ENCODE data around the gene JAG1.
"Not testable (repeated sequence)": the region's sequence is repeated elsewhere in the genome, so short reads cannot be mapped to it uniquely, and the experiment has no call there.

JAG1 gene

DNA sequence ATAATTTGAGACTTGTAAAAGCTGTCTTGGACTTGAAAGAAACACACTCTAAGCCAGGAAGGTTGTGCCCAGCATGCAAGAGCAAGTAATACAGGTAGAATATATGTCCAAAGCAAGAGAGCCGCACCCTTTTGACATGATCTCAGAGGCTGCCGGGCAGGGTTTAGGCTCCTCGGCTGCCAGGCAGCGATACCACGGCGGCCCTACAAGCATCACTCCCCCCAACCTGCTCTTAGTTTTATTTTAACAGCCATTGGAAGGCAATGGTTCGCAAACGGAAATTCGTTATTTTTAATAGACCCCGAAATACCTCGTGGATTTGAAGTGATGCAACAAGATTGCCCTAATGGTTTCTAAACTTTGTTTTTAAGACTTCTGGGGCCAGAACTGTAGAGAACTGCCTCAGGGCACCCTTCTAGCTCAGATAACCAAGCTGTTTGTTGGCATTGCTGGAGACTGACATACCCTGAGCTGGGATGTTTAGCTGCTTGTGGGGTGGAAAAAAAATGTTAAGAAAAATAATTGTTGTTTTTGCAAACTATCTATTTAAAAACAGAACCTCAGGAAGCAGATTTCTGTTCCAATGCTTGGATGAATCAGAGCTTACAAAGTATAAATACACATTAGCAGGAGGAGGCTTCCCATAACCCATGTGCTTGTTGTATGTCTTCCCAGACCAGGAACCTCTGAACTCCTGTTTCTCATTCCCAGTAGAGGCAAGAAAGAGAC, 39.0 kb downstream of the JAG1 start:
- FAIRE-seq, result no peak

DNA sequence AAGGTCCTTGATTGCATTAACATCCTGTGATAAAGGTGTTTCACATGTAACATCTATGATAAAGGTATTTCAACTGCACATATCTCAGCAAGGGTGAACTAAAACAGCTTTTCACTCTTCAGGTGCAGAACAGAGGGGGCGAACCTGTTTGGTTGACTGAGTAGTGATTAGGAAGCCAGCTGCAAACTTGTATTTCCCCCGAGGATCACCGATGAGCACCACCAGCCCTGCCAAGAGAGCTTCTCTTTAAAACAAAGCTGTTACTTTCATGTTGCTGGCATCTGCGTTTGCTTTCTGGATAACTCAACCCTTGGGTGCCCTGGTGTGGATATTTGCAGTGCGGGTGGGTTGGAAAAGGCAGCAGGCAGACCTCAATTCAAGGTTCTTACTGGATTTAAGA, 39.6 kb downstream of the JAG1 start:
- no peak for FAIRE-seq

DNA sequence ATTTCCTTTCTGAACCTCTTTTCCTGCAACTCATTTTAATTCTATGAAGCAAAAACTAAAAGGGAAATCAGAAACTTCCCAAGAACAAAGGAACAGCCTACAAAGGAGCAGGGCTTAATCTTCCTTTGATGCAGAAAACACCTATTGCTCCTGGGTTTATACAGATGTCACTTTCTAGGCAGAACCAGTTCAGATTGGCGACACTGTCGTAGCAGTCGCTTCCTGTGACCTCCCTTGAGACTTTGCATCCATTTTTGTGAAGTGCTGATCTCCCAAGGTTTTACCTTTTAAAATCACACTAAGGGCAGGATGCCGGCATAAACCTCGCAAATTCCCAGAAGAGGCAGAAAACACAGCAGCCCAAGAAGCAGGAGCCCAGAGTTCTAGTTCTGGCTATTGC, 40.1 kb downstream of the JAG1 start:
- no peak for FAIRE-seq

DNA sequence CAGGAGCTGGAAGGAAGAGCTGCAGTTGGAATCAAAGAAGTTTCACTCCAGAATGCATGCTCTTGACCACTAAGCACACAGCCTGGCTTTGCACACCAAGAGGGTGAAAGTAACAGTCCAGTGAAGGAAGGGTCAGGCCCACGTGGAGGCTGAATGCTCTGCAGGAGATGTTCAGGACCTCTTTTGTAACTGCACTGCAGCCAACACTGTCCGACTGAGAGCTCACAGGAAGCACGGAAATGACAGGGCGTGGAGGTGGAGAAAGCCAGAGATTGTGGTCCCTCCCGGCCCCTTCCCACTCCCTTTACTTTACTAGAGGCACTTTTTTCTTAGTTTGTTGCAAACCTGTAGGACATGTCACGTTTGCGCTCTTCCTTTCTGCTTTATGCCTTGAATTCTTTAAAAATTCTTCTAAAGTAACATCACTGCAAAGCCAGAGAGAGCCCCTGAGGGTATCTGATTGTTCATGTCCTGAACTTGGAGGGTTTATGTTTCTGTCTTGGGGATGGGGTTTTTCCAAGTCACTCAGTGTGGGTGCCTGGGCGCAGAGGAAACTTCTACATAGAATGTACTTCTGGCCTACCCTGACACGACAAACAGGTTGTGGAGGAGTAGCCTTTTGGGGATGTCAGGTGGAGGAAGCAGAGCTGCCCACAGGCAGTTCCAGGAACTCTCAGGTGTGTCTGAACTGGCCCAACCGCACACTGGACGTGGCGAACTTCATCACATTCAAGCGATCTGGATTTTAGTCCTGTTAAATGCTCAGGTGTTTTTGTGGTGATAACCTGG, 40.9 kb downstream of the JAG1 start:
- FAIRE-seq, result no peak

DNA sequence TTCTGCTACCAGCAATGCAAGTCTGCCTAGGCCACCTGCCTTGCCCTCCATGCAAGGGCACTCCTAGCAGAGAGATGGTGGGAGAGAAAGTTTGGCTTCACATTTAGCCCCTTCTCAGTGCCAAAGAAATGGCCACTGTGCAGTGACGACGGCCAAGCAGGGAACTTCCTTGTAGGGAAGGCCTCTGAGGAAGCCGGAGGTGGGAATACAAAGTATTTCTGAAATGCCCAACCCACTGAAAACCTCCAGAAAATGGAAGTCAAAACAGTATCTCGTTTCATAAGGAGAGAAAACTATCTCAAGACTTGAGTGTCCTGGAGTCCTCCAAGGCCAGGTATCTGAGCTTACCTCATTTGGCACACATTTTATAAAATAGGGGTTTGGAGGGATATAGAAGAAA, 42.7 kb downstream of the JAG1 start:
- no peak for FAIRE-seq

DNA sequence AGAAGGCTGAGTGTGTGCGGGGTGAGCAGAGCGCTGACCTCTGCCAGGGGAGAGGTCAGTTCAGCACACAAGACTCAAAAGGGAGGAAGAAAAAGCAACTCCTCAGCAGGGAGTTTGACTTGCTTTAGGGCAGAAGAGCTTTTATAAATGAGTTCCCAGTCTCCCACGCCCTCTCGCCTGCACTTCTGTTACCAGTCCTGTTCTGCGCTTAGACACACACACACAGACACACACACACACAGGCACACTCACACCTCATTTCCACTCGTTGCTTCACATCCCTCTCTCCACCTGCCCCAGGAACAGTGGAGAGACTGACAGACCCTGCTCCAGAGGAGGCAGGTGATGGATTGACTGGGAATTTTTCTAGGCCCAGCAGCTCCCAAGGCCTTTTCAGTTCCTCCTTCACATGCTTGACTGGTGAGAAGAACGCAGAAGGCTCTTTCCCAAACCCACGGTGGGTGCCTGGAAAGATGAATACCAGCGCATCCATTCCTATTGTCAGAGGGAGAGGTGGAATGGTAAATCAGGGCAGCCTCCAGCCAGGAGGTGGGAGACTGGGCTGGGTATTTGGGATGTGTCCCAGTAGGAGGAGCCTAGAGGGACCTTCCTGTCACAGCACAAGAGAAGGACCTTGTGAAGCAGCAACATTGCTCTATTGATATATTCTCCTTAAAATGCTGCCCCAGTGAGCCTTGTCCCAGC, 43.7 kb downstream of the JAG1 start:
- FAIRE-seq, result no peak

DNA sequence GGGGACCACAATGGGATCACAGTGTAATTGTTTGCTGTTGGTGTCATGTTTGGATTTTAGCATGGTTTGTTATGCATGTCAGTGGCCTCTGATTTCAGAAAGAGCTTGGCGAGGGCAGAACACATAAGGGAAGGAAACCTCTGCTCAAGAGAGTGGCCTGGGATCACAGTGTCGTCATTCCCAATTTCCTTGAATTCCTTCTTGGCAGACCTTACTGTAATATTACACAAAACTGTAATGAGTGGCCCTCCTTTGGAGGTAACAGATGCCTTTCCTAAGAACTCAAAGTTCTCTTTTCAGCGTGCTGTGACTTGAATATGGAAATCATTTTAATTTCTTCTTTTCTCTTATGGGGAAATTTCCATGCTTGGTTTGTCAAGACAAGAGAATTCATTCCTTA, 46.9 kb downstream of the JAG1 start:
- no peak for FAIRE-seq

DNA sequence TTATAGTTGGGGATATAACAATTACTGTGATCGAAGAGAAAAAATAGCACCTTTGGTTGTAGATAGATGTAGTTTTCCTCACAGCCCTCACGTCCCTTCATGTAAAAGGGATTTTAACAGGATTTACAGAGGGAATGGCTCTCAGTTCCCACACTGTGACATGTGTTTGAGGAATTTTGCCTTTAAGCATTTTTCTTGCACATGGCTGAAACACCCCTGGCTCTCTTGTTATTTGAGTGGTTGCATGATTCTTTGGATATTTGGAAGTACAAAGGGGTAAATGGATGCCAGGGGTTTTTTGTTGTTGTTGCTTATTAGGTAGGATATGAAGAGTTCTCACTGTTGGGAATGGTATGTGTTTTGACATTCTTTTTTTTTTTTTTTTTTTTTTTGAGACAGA, 48.2 kb downstream of the JAG1 start:
- no peak for FAIRE-seq

DNA sequence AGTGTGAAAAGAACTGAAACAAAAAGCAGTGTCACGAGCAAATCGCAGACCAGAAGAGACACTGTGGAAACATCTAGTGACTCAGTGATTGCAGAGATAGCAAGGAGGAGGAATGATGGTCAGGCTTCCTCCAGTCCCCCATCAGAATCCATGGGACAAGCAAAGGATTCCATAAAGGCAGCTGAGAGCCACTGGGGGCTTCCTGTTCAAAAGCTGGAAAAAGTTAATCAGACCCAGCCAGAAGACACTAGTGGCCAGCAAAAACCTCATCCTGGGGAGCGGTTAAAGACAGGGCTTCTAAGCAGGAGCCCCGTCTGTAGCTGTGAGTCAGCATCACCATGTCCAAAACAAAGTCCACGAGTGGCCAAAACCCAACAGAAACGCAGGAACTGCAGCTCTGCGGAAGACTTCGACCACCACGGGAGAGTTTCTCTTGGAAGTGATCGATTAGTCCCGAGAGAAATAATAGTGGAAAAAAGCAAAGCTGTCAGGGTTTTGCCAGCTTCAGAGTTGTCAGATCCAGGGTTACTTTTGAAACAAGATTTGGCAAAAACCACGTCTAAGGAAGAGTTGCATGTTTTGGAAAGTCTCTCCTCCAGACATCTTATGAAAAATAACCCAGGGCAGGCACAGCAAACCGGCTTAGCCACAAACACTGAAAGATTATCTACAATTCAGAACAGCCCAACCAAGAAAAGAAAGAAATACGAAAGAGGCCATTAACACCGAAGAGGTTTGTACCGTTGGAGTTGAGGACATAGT, 51.0 kb downstream of the JAG1 start:
- FAIRE-seq, result no peak

DNA sequence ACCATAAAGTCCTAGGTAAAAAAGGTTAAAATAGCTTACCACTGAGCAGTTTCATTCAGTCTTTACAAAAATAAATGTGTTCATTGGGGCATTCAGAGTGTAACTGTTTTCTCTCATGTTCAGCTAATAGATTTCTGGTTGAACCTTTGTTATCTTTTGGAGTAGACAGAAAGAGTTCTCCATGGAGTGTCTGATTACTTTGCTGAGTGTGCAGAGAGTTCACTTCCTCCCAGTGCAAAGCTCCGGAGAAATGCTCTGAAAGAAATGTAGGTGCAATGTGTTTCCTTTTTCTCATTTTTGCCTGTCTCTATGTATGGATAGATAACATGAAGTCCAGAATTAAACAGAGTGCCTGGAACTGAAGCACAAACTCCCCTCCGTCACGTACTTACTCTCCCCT, 52.6 kb downstream of the JAG1 start:
- FAIRE-seq, result no peak

DNA sequence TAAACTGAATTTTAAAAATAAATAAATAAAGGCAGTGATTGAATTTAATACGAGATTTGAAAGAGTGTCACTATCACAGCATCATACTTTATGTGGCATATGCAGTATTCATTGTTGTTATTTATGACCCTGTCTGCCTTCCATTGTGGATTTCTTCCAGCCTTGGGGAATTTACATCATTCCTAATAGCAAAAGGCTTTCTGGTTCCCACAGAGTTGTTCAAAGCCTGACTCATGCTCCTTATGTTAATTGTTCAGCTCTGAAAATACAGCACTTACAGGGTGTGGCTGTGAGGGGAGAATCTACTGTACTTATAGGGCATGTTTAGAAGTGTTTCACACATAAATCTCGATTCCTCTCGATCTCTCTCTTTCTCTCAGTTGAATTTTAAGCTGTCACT, 54.4 kb downstream of the JAG1 start:
- no peak for FAIRE-seq

DNA sequence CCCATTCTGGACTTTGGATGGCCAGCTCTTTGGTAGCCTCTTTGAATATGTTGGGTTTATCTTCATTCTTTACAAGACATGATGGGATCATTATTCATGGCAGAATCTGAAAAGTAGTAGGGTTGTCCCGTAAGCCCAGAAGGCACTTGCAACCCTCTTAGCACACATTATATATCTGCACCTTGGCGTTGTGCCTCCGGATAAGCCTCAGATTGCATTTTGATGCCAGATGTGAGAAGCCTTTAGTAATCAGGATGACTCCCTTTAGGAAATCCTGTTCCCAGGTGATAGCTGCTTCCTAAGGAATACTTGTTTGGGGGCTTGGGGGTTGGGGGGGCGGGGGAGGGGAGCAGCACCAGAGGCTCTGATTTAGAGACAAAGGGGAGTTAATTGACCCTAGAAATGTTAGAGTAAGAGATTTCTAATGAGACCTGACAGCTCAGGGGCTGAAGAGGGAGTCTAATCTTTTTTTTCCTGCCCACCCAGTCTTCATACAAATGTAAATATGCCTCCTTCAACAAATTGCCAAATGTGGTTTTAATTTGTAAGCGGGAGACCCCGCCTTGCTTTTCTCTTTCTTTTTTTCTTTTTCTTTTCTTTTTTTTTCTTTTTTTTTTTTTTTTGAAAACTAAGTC, 55.1 kb downstream of the JAG1 start:
- FAIRE-seq, result no peak

DNA sequence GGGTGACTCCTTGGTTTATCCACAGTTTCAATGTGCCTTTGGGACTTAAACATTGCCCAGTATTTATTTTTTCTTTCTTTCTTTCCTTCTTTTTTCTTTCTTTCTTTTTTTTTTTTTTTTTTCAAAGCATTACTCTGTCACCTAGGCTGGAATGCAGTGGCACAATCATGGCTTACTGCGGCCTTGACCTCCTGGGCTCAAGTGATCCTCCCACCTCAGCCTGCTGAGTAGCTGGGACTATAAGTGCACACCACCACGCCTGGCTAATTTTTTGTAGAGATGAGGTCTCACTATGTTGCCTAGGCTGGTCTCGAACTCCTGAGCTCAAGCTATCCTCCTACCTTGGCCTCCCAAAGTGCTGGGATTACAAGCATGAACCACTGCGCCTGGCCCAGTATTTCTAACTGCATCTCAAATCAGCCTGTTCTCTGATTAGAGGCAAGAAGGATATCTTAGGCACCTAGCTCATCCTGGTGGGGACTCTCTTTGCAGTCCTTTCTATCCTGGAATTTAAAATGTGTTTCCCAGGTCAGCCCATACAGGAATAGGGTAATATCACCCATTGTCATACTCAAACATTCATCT, 56.2 kb downstream of the JAG1 start:
- FAIRE-seq, result not testable (repeated sequence)

DNA sequence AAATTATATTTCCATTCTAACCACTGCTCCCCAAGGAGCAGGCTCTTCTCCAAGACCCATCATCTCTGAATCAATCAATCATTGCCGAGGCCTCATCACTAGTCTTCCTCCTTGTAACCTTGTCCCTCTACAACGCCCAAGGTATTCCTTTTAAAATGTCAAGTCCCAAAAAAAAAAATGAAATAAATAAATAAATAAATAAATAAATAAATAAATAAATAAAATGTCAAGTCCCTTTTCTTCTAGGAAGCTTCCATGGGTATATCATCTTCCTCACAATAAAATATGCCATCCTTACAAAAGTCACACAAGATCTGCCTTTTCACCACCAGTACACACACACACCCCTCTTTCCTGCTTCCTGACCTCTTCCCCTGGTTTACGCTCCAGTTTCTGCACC, 57.6 kb downstream of the JAG1 start:
- no peak for FAIRE-seq

DNA sequence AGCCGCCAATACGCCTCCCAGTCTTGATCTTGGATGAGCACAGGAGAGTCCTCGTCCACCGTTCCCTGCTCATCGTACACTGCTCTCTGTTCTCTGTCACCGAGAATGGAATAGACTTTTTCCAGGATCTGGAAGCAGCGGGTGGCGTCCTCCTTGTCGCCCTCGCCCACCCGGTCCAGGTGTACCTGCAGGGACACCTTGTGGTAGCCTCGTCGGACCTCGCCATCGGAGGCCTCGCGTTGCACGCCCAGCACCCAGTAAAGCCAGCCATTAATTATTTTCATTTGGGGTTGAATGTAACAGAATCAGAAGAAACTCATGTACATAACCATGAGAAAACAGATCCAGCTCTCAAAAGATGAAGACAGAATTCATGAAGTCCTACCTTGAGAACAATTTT, 59.9 kb downstream of the JAG1 start:
- no peak for FAIRE-seq

DNA sequence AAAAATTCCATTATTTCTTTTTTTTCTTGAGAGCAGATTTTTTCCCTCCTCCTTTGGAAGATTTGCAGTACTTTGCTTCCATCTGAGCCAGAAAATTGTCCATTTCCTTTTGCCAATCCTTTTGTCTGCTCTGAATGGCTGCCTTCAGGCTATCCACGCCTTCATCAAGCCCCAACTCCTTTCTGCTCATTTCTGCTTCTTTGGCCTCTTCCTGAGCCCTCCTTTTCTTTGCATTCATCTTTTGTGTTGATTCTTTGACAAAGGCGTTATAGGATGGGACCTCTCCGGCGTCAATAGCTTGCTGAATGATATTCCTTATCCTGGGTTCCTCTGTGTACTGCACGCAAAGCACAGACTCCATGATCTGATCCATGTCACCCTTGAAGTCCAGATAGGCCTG, 60.4 kb downstream of the JAG1 start:
- not testable (repeated sequence) for FAIRE-seq

DNA sequence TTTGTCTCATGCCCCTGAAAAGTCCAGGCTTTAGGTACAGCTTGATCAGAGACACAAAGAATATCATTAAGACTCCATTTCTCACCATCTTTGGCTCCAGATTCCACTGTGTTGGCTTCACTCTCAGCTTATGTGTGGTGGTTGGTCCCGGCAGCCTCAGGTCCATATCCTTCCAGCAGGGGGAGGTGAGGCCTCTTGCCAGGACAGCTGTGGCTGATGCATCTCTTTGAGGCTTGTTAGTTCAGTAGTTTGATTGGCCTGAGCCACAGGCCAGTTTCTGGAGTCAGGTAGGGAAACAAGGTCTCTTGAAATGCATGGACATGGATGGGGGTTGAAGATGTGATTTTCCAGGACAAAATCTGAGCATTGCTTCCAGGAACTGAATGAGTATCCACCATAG, 62.4 kb downstream of the JAG1 start:
- FAIRE-seq, result no peak

DNA sequence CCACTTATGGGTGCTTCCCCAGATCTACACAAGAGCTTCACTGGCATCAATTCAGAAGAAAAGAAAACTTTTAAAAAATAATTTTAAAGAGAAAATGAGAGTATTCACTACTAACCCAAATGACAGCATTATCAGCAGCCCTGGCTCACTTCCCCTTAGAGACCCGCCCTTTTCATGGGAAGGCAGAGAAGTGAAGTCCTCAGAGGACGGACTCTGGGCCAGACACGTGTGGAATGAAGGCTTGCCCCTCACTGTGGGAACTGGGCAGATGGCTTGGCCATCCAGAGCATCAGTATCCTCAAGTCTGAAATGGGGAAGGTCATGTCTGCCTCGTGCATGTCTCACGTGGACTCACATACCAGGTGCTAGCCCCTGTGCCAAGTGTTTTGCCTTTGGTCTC, 63.5 kb downstream of the JAG1 start:
- FAIRE-seq, result no peak

DNA sequence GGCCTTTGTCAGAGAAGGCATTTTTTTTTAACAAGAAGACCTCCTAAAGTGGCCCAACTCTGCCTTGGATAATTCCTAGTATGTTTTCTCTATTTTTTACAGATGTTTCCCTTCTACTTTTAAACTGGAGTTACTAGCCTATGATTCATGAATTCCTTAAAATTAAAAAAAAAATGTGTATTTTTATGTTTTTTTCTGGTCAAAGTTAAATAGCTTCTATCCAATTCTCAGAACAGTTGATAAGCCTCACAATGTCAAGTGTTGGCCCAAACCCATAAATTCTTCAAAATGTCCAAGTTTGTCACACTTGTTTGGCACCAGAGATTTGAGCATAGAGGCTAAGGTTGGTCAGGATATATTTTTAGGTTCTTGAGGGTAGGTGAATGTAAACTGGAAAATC, 64.0 kb downstream of the JAG1 start:
- FAIRE-seq, result no peak

DNA sequence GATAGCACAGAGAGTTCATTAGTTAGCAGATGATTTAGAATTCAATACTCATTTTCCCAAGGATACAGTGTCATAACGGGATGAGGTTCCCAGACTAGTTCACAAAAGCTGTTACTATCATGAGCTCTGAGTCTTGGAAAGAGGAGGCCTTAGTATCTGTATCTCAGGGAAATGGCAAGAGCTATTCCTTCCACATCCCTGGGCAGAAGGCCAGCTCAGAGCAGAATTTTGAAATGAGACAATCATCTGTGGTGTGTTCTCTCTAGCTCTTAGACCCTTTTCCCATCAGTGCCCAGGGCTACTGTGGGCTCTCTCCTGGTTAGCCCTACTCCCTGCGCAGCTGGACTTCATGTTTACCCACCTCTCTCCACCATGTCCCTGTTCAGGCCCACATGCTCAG, 64.5 kb downstream of the JAG1 start:
- FAIRE-seq, result no peak

DNA sequence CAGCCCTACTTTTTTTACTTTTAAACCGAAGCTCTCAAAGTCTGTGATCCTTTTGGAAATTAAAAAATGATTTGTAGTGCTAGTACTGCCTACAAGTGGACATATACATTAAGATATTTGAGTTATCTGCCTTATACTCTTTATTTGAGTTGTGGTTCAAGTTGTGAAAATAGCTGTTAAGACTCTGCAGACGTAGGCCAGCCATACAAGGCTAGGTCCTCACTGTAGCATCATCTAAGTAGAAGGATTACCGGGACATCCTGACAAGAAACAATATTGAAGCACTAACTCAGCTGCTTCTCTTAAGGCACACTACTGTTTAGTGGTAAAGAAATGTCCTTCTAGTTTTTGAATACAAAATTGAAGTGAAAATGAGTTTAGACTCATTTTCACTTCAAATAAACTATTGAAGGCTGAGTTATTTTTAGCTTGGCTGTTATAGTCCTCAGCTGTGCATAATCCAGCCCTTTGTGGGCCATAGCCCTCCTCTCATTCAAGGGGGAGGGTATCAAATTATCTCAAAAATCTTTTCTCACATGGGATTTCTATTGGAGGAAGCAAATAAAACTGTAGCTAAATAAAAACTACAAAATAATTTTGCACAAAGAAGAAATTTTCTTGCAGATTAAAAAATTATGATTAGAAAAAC, 68.1 kb downstream of the JAG1 start:
- FAIRE-seq, result no peak

Data from A204.1 (cell line).